HepG2 (cell line): ENCODE results near the gene SLC1A4. TPM values are rescaled to one million over a fixed set of nuclear protein-coding genes. Genes with fewer than 3 reads are reported as not detected.

ENCODE experiments used
- ARID2 ChIP-seq: sonication (generic); formaldehyde crosslinking; IDR thresholded peaks from 2 replicates; pipeline ENCODE4 v1.8.1; 2022; ENCODE audit warnings: mild to moderate bottlenecking, missing genetic modification reagents, borderline replicate concordance
- BRCA1 ChIP-seq: sonication (generic); formaldehyde crosslinking; IDR thresholded peaks from 2 replicates; pipeline ENCODE4 v1.4.0; 2020; ENCODE audit warnings: missing genetic modification reagents
- CENPX ChIP-seq: sonication (generic); formaldehyde crosslinking; IDR thresholded peaks from 2 replicates; pipeline ENCODE4 v1.9.0; 2021; ENCODE audit warnings: mild to moderate bottlenecking, missing genetic modification reagents, moderate library complexity
- FOSL2 ChIP-seq: sonication (generic); formaldehyde crosslinking; IDR thresholded peaks from 2 replicates; pipeline ENCODE4 v1.4.0; 2020; ENCODE audit warnings: missing genetic modification reagents
- HOMEZ ChIP-seq: IDR thresholded peaks from 2 replicates; pipeline ENCODE4 v1.6.1; 2016; ENCODE audit warnings: low read depth
- HOXA5 ChIP-seq: sonication (generic); formaldehyde crosslinking; IDR thresholded peaks from 2 replicates; pipeline ENCODE4 v1.4.0; 2020; ENCODE audit warnings: missing genetic modification reagents
- JUND ChIP-seq: sonication (generic); formaldehyde crosslinking; IDR thresholded peaks from 2 replicates; pipeline ENCODE4 v1.8.0; 2022; ENCODE audit warnings: mild to moderate bottlenecking, missing genetic modification reagents
- KIAA2018 ChIP-seq: sonication (generic); formaldehyde crosslinking; IDR thresholded peaks from 2 replicates; pipeline ENCODE4 v1.5.0; 2020; ENCODE audit warnings: mild to moderate bottlenecking, missing genetic modification reagents, borderline replicate concordance
- SMAD9 ChIP-seq: sonication (generic); formaldehyde crosslinking; IDR thresholded peaks from 2 replicates; pipeline ENCODE4 v1.5.1; 2020; ENCODE audit warnings: mild to moderate bottlenecking, missing genetic modification reagents
- SNAPC5 ChIP-seq: sonication (generic); formaldehyde crosslinking; IDR thresholded peaks from 2 replicates; pipeline ENCODE4 v1.8.1; 2023; ENCODE audit warnings: mild to moderate bottlenecking, missing genetic modification reagents, borderline replicate concordance
- TAF15 ChIP-seq: fragments of 200-400 bp; formaldehyde crosslinking; IDR thresholded peaks from one replicate; pipeline ENCODE4 v1.6.1; 2018; ENCODE audit warnings: mild to moderate bottlenecking, low read depth, low read length; ENCODE audit not compliant: poor library complexity, severe bottlenecking
- TBX2 ChIP-seq: sonication (generic); formaldehyde crosslinking; IDR thresholded peaks from 2 replicates; pipeline ENCODE4 v1.5.0; 2020; ENCODE audit warnings: missing genetic modification reagents, mild to moderate bottlenecking, borderline replicate concordance
- TCF12 ChIP-seq, 2 experiments: fragments of 450-650 bp in 1 of 2; sonication (generic) in 1 of 2; formaldehyde crosslinking in 1 of 2; IDR thresholded peaks; 2 replicates each; pipeline versions ENCODE4 v1.6.1 to v1.8.0; 2017 to 2022; ENCODE audit warnings: antibody characterized with exemption in 1 of 2, mild to moderate bottlenecking in 1 of 2, missing genetic modification reagents in 1 of 2, moderate library complexity in 1 of 2
- ZNF143 ChIP-seq: sonication (generic); formaldehyde crosslinking; IDR thresholded peaks from 2 replicates; pipeline ENCODE4 v1.4.0; 2020; ENCODE audit warnings: missing genetic modification reagents
- ZNF350 ChIP-seq: sonication (generic); formaldehyde crosslinking; IDR thresholded peaks from 2 replicates; pipeline ENCODE4 v1.4.0; 2020; ENCODE audit warnings: mild to moderate bottlenecking, low read depth, missing genetic modification reagents, borderline replicate concordance
- ZNF563 ChIP-seq: sonication (generic); formaldehyde crosslinking; IDR thresholded peaks from 2 replicates; pipeline ENCODE4 v1.8.0; 2022; ENCODE audit warnings: mild to moderate bottlenecking, moderate library complexity, missing genetic modification reagents
- ZNF660 ChIP-seq: sonication (generic); formaldehyde crosslinking; IDR thresholded peaks from 2 replicates; pipeline ENCODE4 v1.5.1; 2020; ENCODE audit warnings: mild to moderate bottlenecking, low read depth, missing genetic modification reagents, borderline replicate concordance
- ZNF790 ChIP-seq: sonication (generic); formaldehyde crosslinking; IDR thresholded peaks from 2 replicates; pipeline ENCODE4 v1.8.0; 2022; ENCODE audit warnings: missing genetic modification reagents, mild to moderate bottlenecking, borderline replicate concordance
- ZNF879 ChIP-seq: sonication (generic); formaldehyde crosslinking; IDR thresholded peaks from 2 replicates; pipeline ENCODE4 v1.8.1; 2023; ENCODE audit warnings: missing genetic modification reagents
- polyA plus RNA-seq, 8 experiments: library from polyadenylated mRNA; depleted of rRNA in 3 of 8; stranded (reverse) in 7 of 8; unstranded in 1 of 8; fragments of >200 nt; fragmentation: Illumina TruSeq in 4 of 8; extraction: Trizol in 4 of 8; gene quantifications; 2 replicates each; pipeline versions ENCODE4 v1.2.1 to v1.2.3, GENCODE V29; 2011 to 2016; ENCODE audit warnings: low read depth in 4 of 8, missing spikeins in 1 of 8, mixed read lengths in 1 of 8; ENCODE audit not compliant: insufficient read depth in 1 of 8
- total RNA-seq, 5 experiments: library from RNA; depleted of rRNA; stranded (reverse); fragments of >200 nt; fragmentation: Illumina TruSeq; extraction: Trizol; gene quantifications; 2 replicates each; pipeline ENCODE4 v1.2.3, GENCODE V29; 2016; ENCODE audit warnings: low read depth in 1 of 5

Gene SLC1A4
- total and polyA plus RNA-seq, 2 of the 13 experiments (the other 11 are each of a cell fraction or from before 2014, with no cell fraction given), result 21.0 to 39.6 TPM

GRCh38 chr2:65056215-65057053 lies 67.2 kb downstream of the SLC1A4 start, which contains the start of gene CEP68 (continued):
- TF ChIP-seq KIAA2018 (CRISPR knock-in tag) (no peak; the same call in 1 of the 2 replicates), FOSL2 (no peak; the same call in 1 of the 2 replicates), SNAPC5 (CRISPR knock-in tag) (0 out of 2 replicates have a peak, but pooled peaks have one; percentile 56), ZNF563 (CRISPR knock-in tag) (peak; percentile 98), HOMEZ (CRISPR knock-in tag) (peak; percentile 76; the same call in 1 of the 2 replicates), HOXA5 (CRISPR knock-in tag) (peak; percentile 72), TAF15 (no peak), BRCA1 (CRISPR knock-in tag) (no peak), JUND (peak; percentile 64; the same call in 1 of the 2 replicates), TCF12 (IDR thresholded peaks at IDR 0.05) (no peak), TCF12 (CRISPR knock-in tag; IDR thresholded peaks at IDR 0.05) (peak; percentile 27), CENPX (CRISPR knock-in tag) (no peak; the same call in 1 of the 2 replicates), SMAD9 (CRISPR knock-in tag) (no peak), TBX2 (CRISPR knock-in tag) (peak; percentile 41; the same call in 1 of the 2 replicates), ZNF143 (CRISPR knock-in tag) (peak; percentile 10; the same call in 1 of the 2 replicates), ZNF879 (CRISPR knock-in tag) (peak; percentile 50; the same call in 1 of the 2 replicates), ZNF350 (CRISPR knock-in tag) (peak; percentile 81; the same call in 1 of the 2 replicates), ZNF790 (peak; percentile 90; the same call in 1 of the 2 replicates), ZNF660 (CRISPR knock-in tag) (no peak), ARID2 (CRISPR knock-in tag) (peak; percentile 34; the same call in 1 of the 2 replicates)
